ENCODE measurements around the gene GPR107.

Gene GPR107

GRCh38 chr9:130027533-130028365 lies 26.0 kb upstream of the GPR107 start:
- no peak for DNase-seq (ENCODE audit: low read depth)
- TF ChIP-seq CTCF (IDR thresholded peaks at IDR 0.05; ENCODE audit: low read depth, low read length, missing control alignments) = no peak
- no peak overlapping the region for H3K4me3 ChIP-seq (ENCODE audit: low read depth, low read length)
- in situ Hi-C loops (cut with HindIII; ENCODE audit: low sequenced_read_pairs) = no loop called here

- no peak for DNase-seq (ENCODE audit: low read depth)
- in situ Hi-C loops (cut with HindIII; ENCODE audit: low sequenced_read_pairs) = no loop called here
- no peak overlapping the region for H3K4me3 ChIP-seq (ENCODE audit: low read depth, low read length)
- no peak for TF ChIP-seq CTCF (IDR thresholded peaks at IDR 0.05; ENCODE audit: low read depth, low read length, missing control alignments)
Observed at GRCh38 chr9:130028493-130029222, 25.0 kb upstream of the GPR107 start.

- TF ChIP-seq CTCF (IDR thresholded peaks at IDR 0.05; ENCODE audit: low read depth, low read length, missing control alignments) = no peak
- H3K4me3 ChIP-seq (ENCODE audit: low read depth, low read length) = no peak overlapping the region
- no peak for DNase-seq (ENCODE audit: low read depth)
- in situ Hi-C loops (cut with HindIII; ENCODE audit: low sequenced_read_pairs) = no loop called here
Observed at GRCh38 chr9:130029223-130029973, 24.3 kb upstream of the GPR107 start.

GRCh38 chr9:130030651-130031127 lies 23.0 kb upstream of the GPR107 start:
- no peak for TF ChIP-seq CTCF (IDR thresholded peaks at IDR 0.05; ENCODE audit: low read depth, low read length, missing control alignments)
- H3K4me3 ChIP-seq (ENCODE audit: low read depth, low read length) = no peak overlapping the region
- in situ Hi-C loops (cut with HindIII; ENCODE audit: low sequenced_read_pairs) = no loop called here
- no peak for DNase-seq (ENCODE audit: low read depth)

GRCh38 chr9:130034570-130034969 lies 19.1 kb upstream of the GPR107 start:
- in situ Hi-C loops (cut with HindIII; ENCODE audit: low sequenced_read_pairs) = no loop called here
- DNase-seq (ENCODE audit: low read depth) = peak; percentile 54
- no peak for TF ChIP-seq CTCF (IDR thresholded peaks at IDR 0.05; ENCODE audit: low read depth, low read length, missing control alignments)
- no peak overlapping the region for H3K4me3 ChIP-seq (ENCODE audit: low read depth, low read length)

- no peak for TF ChIP-seq CTCF (IDR thresholded peaks at IDR 0.05; ENCODE audit: low read depth, low read length, missing control alignments)
- H3K4me3 ChIP-seq (ENCODE audit: low read depth, low read length) = no peak overlapping the region
- in situ Hi-C loops (cut with HindIII; ENCODE audit: low sequenced_read_pairs) = no loop called here
- DNase-seq (ENCODE audit: low read depth) = no peak
Observed at GRCh38 chr9:130036099-130036498, 17.6 kb upstream of the GPR107 start.
